GM19099 (cell line): ENCODE measurements around the gene TENM4.

Experiments
- POLR2A ChIP-seq: IDR thresholded peaks from 3 replicates; pipeline ENCODE4 v1.6.1; 2011; ENCODE audit warnings: low read depth; ENCODE audit not compliant: insufficient read length; ENCODE audit errors: extremely low read depth

Gene TENM4

DNA sequence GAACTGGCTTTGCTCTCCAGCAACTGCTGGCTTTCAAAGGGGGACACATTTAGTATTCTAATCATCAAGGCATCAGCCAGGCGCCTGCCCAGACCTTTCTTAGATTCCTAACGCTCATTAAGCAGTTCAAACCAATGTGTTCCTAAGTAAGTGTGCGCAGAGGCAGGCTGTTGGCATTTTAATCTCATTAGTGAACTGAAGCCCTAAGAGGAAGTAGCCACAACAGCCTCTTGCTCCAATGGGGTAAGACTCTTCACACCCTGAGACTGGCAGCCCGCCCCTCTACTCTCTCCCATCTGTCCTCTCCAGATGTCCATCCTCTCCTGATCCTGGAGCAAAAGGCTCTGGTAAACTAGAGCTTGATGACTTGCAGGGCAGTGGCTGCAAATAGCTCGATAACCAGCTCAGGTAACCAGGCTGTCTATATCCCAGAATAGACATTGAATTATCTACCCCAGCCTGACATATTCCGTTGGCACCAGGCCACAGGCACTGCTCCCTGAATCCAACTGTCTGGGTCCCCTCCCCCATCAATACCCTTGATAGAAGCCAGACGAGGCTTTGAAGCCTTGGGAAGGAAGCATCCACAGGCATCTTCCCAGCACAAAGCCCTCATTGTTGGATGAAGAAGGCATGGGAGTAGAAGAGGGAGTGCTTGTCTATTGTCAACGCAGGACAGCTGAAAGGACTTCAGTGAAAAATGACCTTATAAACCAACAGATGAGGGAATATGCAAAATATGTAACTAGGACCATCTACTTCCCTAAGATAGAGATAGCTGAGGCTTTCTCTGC, 321.1 kb downstream of the TENM4 start:
- TF ChIP-seq POLR2A: no peak

- no peak for TF ChIP-seq POLR2A
These were observed 323.3 kb downstream of the TENM4 start for GRCh38 chr11:79117488-79117887.

DNA sequence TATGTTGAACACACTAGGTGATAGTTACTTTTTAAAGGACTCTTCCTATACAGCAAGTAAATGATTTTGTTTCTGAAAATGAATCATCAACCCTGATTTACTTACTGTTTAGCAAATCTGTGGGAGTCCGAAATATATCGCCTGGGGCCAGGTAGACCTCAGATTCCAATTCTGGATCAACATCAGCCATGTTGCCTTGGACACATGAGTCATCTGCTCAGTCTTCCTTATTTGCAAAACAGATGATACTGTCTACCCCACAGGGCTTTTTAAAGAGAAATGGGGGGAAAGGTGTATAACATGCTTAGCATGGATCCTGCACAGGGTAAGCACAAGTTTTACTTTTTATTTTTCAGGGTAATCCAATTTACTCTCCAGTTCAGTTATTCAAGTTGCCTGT, 324.2 kb downstream of the TENM4 start:
- no peak for TF ChIP-seq POLR2A

GRCh38 chr11:79113054-79113690, 327.7 kb downstream of the TENM4 start:
- TF ChIP-seq POLR2A: no peak

DNA sequence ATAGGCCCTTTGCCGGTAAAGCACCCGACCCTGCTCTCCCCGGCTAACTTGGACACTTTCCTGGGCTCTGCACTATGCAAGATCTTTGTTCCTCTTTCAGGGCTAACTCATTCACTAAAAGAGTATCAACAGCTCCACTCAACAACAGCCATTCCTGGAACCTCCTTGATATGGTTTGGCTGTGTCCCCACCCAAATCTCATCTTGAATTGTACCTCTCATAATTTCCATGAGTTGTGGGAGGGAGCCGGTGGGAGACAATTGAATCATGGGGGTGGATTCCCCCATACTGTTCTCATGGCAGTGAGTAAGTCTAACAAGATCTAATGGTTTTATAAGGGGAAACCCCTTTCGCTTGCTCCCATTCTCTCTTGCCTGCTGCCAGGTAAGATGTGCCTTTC, 330.0 kb downstream of the TENM4 start:
- no peak for TF ChIP-seq POLR2A

DNA sequence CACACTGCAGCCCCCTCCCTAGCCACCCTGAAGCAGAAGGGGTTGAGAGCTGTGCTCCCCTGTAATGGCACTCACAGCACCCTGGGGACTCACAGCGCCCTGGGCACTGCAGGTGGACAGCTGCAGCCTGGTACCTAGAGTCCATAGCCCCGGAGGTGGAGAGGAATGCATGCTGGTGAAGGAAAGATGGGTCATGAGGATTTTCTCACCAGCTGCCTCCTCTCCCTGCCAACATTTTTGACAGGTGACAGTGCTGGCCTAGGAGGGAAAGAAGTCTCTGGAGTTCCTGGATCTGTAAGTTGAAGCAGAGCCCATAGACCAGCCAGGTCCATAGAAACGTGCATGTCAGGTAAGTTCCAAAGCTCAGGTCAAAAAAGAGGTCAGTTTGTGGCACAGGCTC, 330.5 kb downstream of the TENM4 start:
- TF ChIP-seq POLR2A: no peak

GRCh38 chr11:79108851-79109250, 332.0 kb downstream of the TENM4 start:
- no peak for TF ChIP-seq POLR2A

GRCh38 chr11:79102840-79103239, 338.0 kb downstream of the TENM4 start:
- TF ChIP-seq POLR2A: no peak

DNA sequence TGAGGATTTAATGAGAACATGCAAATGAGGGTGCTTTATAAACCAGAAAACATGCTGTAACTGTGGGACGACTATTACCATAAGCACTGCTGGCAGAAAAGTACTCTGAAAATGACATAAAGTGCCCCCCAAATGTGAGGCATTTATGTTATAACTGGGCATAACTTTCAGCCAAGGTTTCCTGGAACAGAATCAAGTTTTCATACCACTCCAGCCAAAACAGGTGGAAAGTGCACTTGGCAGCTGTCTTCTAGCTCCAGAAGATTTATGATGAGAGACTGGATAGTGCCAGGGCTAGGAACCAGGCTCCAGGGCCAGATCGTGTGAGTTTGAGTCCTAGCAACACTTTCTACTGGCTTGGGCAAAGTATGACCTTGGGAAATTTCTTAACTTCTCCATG, 339.2 kb downstream of the TENM4 start:
- TF ChIP-seq POLR2A: no peak

DNA sequence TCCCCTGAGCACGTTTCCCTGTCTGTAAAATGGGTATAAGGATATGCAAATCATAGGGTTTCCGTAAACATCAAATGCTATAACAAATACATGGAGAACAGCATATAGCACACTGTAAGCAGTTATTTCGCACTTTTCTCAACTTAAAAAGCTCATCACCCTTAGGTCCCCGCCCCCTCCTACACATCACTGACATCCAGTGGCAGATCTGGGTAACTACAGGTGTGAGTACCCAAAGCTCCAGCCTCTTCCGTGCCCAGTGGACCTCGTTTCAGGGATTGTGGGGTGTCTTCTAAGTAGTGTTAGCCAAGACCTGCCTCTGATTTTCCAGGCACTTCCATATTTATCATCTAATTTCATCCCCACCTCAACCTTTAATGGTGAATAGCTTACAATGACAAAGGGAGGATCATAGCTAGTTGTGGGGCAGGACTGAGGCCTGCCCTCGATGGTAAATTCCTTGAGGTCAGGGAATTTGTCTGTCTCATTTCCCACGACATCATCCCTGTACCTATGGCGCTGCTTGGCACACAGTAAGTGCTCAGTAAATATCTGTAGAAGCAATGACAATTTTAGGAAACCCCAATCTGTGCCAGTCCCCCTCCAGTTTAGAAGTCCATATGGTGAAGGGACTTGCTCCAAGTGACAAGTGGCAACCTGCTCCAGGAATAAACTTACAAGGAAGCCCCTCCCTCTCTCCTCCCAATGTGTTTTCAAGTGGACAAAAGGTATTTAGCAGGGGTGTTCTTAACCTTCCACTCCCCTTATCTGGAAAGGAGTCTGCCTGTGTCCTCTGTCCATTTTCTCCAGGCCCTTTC, 340.5 kb downstream of the TENM4 start:
- TF ChIP-seq POLR2A: no peak

DNA sequence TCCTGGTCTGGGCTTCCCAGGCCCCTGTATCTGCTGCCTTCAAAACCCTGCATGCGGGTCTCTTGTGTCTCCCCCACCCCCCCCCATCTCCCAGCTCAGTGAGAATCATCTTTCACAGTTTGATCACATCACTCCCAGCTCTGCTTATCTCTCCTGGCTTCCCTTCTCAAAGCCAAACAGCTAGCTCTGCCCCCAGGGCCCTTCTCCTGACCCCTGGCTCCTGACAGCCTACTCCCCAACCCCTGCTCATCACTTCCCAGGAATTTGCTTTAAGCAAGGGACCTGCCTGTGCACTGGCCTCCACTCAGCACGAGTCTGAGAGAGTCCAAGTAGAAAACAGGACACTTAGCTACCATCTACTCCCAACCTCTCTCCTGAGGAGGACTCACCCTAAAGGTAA, 342.7 kb downstream of the TENM4 start:
- TF ChIP-seq POLR2A: no peak

- no peak for TF ChIP-seq POLR2A
These were observed 343.5 kb downstream of the TENM4 start for GRCh38 chr11:79097246-79097875.

GRCh38 chr11:79095424-79095823, 345.4 kb downstream of the TENM4 start:
- no peak for TF ChIP-seq POLR2A

- TF ChIP-seq POLR2A: no peak
These were observed 346.2 kb downstream of the TENM4 start for GRCh38 chr11:79094616-79095015.

- no peak for TF ChIP-seq POLR2A
These were observed 348.0 kb downstream of the TENM4 start for GRCh38 chr11:79092791-79093353.
